BE2C (cell line): ENCODE data around the gene APOBEC3A.

Experiments
- DNase-seq: peaks from one replicate; pipeline ENCODE4 v3.0.0-alpha.2; 2020
- H3K27me3 ChIP-seq: fragments of 250-450 bp; sonication (Bioruptor Pico); 2 replicates; pipeline ENCODE4 v1.5.1; 2020; ENCODE audit warnings: mild to moderate bottlenecking
- H3K36me3 ChIP-seq: fragments of 250-450 bp; sonication (Bioruptor Pico); 2 replicates; pipeline ENCODE4 v1.5.1; 2020; ENCODE audit warnings: mild to moderate bottlenecking
- H3K4me1 ChIP-seq: fragments of 250-450 bp; sonication (Bioruptor Pico); 2 replicates; pipeline ENCODE4 v1.5.1; 2020
- H3K4me3 ChIP-seq: 2 replicates; pipeline ENCODE4 v1.5.1; 2011; ENCODE audit warnings: low read depth, low read length
- H3K9me3 ChIP-seq: fragments of 250-450 bp; sonication (Bioruptor Pico); 2 replicates; pipeline ENCODE4 v1.5.1; 2020
- CTCF ChIP-seq: IDR thresholded peaks from 2 replicates; pipeline ENCODE4 v1.5.1; 2012; ENCODE audit warnings: mild to moderate bottlenecking, low read depth, low read length

Gene APOBEC3A

GRCh38 chr22:38938925-38939324, 18.5 kb upstream of the APOBEC3A start:
- no peak for TF ChIP-seq CTCF
- H3K36me3 ChIP-seq, result no peaks in the 10 kb centered on the region
- no peak for DNase-seq
- H3K9me3 ChIP-seq, result no peaks in the 10 kb centered on the region
- H3K4me1 ChIP-seq, result no peaks in the 10 kb centered on the region; the same call in 1 of the 2 replicates
- H3K27me3 ChIP-seq, result no peaks in the 10 kb centered on the region
- H3K4me3 ChIP-seq, result no peak overlapping the region

- no peak for DNase-seq
- no peaks in the 10 kb centered on the region for H3K36me3 ChIP-seq
- 0 out of 2 replicates have a peak, but pooled peaks cover 4% of the 10 kb centered on the region for H3K27me3 ChIP-seq
- no peaks in the 10 kb centered on the region for H3K4me1 ChIP-seq
- no peak overlapping the region for H3K4me3 ChIP-seq
- H3K9me3 ChIP-seq, result no peaks in the 10 kb centered on the region
- no peak for TF ChIP-seq CTCF
Measured at GRCh38 chr22:38940811-38941384, 16.5 kb upstream of the APOBEC3A start.

GRCh38 chr22:38941488-38941987, 15.9 kb upstream of the APOBEC3A start:
- DNase-seq, result no peak
- 0 out of 2 replicates have a peak, but pooled peaks cover 4% of the 10 kb centered on the region for H3K27me3 ChIP-seq
- no peaks in the 10 kb centered on the region for H3K36me3 ChIP-seq
- TF ChIP-seq CTCF, result no peak
- H3K4me1 ChIP-seq, result no peaks in the 10 kb centered on the region
- no peaks in the 10 kb centered on the region for H3K9me3 ChIP-seq
- no peak overlapping the region for H3K4me3 ChIP-seq

- Histone ChIP-seq H3K27me3 (0 out of 2 replicates have a peak, but pooled peaks cover 4% of the 10 kb centered on the region), H3K9me3 (no peaks in the 10 kb centered on the region), H3K36me3 (no peaks in the 10 kb centered on the region), H3K4me3 (no peak overlapping the region), H3K4me1 (no peaks in the 10 kb centered on the region)
- no peak for DNase-seq
- TF ChIP-seq CTCF, result no peak
Measured at GRCh38 chr22:38942702-38943101, 14.7 kb upstream of the APOBEC3A start.

GRCh38 chr22:38943201-38943600, 14.2 kb upstream of the APOBEC3A start:
- Histone ChIP-seq H3K4me1 (no peaks in the 10 kb centered on the region), H3K27me3 (0 out of 2 replicates have a peak, but pooled peaks cover 4% of the 10 kb centered on the region), H3K4me3 (no peak overlapping the region), H3K36me3 (no peaks in the 10 kb centered on the region), H3K9me3 (no peaks in the 10 kb centered on the region)
- DNase-seq, result no peak
- TF ChIP-seq CTCF, result no peak

GRCh38 chr22:38943882-38944281, 13.5 kb upstream of the APOBEC3A start:
- TF ChIP-seq CTCF, result no peak
- Histone ChIP-seq H3K27me3 (0 out of 2 replicates have a peak, but pooled peaks cover 4% of the 10 kb centered on the region), H3K4me3 (no peak overlapping the region), H3K9me3 (no peaks in the 10 kb centered on the region), H3K4me1 (no peaks in the 10 kb centered on the region), H3K36me3 (no peaks in the 10 kb centered on the region)
- DNase-seq, result no peak
